TTC549 (cell line): ENCODE data around the gene CYP2A13.
"Not testable (repeated sequence)": the region's sequence is repeated elsewhere in the genome, so short reads cannot be mapped to it uniquely, and the experiment has no call there.

Source experiments
- FAIRE-seq: peaks from 2 replicates; lab custom pipeline; 2012; peaks lifted over from hg19 to GRCh38; lab: Jason Lieb, UNC

Gene CYP2A13, protein sequence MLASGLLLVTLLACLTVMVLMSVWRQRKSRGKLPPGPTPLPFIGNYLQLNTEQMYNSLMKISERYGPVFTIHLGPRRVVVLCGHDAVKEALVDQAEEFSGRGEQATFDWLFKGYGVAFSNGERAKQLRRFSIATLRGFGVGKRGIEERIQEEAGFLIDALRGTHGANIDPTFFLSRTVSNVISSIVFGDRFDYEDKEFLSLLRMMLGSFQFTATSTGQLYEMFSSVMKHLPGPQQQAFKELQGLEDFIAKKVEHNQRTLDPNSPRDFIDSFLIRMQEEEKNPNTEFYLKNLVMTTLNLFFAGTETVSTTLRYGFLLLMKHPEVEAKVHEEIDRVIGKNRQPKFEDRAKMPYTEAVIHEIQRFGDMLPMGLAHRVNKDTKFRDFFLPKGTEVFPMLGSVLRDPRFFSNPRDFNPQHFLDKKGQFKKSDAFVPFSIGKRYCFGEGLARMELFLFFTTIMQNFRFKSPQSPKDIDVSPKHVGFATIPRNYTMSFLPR

DNA sequence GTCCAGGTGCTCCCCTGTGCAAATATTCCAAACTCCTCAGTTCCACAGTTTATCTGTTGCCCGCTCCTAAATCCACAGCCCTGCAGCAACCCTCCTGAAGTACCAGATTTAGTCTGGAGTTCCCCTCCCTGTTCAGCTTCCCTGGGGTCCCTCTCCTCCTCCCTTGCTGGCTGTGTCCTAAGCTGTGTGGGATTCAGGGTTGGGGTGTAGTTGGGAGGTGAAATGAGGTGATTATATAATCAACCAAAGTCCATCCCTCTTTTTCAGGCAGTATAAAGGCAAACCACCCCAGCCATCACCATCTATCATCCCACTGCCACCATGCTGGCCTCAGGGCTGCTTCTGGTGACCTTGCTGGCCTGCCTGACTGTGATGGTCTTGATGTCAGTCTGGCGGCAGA lies at the start of gene CYP2A13:
TSS of gene CYP2A13 (plus strand) at position 301 of the 400 bp plus-strand sequence. CDS start at position 322, 21 bp downstream.
- FAIRE-seq, result no peak

DNA sequence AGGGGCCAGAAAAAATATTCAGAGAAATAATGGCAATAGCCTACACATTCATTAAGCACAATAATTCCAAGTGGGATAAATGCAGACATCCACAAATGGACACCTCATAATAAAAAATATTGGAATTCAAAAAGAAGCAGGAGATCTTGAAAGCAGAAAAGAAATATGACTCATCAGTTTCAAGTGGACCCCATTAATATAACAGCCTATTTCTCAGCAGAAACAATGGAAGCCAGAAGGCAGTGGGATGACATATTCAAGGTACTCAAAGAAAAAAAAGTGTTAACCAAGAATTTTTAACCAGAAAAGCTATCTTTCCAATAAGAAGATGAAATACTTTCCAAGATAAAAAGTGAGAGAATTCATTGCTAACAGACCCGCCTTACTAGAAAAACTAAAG lies 48.4 kb upstream of the CYP2A13 start:
- FAIRE-seq, result no peak

DNA sequence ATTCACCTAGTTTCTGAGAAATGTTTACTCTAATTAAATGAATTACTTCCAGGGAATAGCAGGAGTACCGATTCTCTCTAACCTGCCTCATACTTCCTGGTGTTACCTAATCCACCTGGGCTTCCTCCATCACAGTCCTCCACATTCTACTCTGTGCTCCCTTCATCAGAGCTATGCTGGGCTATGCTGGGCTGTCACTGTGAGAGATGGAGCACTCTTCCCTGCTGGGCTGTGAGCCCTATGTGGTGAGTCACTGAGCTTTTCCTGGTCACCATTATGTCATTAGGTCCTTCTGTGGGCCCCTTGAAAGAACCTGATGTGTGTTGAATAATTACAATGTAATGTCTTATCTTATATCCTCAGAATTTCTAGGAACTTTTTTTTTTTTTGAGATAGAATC lies 43.2 kb upstream of the CYP2A13 start:
- not testable (repeated sequence) for FAIRE-seq

DNA sequence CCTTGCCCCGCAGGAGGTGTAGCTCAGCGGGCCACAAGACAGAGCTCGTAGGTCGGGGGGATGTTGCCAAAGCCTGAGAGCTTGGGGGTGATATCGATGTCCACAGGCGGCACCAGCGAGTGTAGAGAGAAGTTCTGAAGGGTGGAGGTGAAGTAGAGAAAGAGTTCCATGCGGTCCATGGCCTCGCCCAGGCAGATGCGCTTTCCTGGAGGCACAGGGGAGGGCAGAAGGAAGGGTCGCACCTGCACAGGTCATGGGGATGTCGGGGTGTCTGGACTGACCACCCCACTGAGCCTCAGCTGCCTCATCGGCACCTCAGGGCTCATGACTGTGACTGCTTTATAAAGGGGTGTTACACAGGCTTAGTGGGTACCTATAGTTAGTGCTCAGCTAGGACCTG lies 37.8 kb upstream of the CYP2A13 start:
- no peak for FAIRE-seq

DNA sequence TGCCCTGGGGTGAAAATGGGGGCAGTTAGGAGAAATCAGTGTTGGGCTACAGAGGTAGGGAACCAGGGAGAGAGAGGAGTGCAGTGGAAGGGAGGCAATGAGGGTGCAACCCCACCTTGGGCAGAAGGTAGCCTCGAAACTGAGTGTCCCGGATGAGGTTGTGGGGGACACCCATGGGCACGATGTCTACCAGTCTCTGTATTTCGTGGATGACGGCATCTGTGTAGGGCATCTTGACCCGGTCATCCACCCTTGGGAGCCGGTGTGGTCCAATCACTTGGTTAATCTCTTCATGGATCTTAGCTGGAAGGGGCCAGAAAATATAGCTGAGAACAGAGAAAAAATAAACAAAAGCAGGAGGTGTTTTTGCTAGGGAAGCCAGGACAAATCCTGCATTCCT lies 36.1 kb upstream of the CYP2A13 start:
- FAIRE-seq, result not testable (repeated sequence)

DNA sequence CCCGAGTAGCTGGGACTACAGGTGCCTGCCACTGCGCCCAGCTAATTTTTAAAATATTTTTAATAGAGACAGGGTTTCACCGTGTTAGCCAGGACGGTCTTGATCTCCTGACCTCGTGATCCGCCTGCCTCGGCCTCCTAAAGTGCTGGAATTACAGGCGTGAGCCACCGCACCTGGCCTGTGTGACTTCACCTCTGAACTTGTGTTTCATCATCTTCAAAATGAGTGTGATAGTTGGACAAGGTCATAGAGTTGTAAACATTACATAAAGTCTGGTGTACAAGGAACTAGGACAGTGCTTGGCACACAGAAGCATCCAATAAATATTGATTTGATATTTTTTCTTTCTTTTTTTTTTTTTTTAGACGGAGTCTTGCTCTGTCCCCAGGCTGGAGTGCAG lies 34.9 kb upstream of the CYP2A13 start:
- not testable (repeated sequence) for FAIRE-seq

DNA sequence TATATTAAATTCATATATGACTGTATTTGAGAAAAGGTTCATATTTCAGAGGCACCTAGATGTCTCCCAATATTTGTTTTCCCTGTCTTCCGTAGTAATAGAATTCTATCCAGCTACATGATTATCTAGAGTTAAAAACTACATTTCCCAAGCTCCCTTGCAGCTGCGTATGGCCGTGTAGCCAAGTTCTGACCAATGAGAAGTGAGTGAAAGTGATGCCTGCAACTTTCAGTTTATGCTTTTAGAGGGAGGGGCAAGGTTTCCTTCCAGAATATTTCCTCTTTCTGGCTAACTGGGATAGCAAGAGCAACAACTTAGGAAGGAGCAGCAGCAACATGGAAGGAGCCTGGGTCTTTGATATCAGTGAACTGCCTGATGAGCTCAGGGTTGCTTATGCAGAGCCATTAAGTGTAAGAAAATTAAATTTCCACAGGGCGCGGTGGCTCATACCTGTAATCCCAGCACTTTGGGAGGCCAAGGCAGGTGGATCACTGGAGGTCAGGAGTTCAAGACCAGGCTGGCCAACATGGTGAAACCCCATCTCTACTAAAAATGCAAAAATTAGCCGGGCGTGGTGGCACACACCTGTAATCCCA lies 23.2 kb upstream of the CYP2A13 start:
- FAIRE-seq, result peak; percentile 68

DNA sequence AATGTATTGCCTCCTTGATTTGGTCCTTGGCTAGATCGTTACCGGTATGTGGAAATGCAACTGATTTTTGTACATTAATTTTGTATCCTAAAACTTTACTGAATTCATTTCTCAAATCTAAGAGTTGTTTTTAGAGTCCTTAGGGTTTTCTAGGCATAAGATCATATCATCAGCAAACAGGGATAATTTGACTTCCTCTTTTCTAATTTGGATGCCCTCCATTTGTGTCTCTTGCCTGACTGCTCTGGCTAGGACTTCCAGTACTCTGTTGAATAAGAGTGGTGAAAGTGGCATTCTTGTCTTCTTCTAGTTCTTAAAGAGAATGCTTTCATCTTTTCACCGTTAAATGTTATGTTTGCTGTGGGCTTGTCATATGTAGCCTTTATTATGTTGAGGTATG lies 12.0 kb upstream of the CYP2A13 start:
- FAIRE-seq, result no peak

DNA sequence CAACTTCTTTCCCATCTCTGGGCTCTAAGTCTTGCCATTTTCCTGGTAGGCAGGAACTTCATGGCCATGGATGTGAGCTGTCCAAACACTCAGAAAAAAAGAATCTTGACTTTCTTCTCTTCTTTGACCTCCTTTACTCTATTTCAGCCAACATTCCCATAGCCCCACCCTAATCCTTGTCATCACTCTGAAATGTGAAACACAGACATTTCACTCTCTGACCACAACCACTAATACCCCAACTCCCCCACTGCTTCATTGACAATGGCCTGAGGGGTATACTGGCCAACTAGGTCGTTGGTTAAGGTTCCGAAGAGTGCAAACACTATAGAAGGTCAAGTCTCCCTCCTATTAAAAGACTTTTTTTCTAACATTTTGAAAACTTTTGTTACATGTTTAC lies 4.7 kb upstream of the CYP2A13 start:
- no peak for FAIRE-seq

DNA sequence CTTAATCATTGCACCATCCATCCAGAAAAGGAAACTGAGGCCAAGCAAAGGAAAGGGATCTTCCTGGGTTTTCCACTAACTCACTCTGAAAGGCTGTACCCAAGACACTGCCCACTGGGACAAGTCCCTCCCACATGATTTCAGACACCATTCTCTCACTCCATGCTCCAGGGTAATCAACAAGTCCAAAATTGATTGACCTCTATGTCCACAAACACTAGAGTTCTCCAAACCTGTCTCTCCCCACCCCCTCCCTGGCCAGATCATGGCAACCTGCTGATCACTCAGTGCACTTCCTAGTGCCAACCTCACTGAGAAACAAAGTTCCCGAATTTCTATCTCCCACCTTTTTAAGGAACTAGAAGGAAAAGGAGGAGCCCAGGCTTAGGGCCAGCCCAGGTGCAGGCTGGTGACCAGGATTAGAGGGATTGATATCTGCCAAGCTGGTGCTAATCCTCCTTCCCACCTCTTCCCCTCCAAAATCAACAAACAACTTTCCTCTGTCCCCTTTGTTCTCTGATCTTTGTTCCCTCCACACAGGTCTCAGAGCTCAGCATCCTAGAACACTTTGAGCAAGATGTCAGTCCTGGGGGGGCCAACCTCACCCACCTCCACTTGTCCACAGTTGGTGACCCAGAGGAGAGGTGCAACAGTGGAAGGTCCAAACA lies 2.4 kb upstream of the CYP2A13 start:
- no peak for FAIRE-seq

DNA sequence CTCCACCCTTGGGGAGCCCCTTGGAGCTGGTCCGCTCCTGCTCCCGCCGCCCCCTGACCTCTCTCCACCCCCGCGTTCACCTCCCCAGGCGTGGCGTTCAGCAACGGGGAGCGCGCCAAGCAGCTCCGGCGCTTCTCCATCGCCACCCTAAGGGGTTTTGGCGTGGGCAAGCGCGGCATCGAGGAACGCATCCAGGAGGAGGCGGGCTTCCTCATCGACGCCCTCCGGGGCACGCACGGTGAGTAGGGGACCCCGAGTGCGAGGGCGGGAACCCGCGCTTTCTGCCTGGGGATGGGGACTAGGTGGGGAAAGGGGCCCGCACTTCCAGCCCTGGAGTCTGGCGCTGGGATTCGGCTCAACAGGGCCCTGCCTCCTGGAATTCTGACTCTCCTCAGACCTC lies 1.7 kb downstream of the CYP2A13 start:
- no peak for FAIRE-seq

DNA sequence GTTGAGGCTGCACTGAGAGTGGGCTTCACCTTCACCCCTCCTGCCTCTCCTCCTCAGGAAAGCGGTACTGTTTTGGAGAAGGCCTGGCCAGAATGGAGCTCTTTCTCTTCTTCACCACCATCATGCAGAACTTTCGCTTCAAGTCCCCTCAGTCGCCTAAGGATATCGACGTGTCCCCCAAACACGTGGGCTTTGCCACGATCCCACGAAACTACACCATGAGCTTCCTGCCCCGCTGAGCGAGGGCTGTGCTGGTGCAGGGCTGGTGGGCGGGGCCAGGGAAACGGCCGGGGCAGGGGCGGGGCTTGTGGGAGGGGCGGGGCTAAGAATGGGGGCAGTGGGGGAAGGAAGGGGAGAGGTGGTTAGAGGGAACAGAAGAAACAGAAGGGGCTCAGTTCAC lies 7.5 kb downstream of the CYP2A13 start:
- FAIRE-seq, result no peak

DNA sequence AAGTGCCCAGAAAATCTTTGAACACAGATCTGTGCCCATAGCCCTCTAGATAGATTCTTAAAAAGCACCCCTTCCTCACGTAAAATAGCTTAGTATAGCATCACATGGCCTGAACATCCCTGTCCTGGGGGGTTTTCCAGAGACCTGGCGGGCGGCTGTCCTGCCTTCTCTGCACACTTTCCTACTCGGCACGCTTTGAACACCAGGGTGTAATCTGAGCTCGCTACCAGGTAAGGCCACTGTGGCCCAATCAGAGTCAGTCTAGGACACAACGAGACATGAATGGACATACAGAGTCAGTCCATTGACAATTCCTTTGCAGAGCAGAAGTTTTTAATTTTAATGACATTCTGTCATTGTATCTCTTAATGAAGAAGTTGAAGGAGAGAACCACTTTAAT lies 8.1 kb downstream of the CYP2A13 start:
- no peak for FAIRE-seq

DNA sequence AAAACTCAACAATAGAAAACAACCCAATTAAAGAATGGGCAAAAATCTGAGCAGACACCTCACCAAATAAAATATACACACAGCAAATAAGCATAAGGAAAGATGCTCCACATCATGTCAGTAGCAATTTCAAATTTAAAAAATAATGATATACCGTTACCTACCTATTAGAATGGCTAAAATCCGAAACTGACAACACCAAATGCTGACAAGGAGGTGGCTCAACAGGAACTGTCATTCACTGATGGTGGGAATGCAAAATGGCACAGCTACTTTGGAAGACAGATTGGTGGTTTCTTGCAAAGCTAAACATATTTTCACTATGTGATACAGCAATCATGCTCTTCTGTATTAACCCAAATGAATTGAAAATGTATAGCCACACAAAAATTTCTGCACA lies 9.1 kb downstream of the CYP2A13 start:
- no peak for FAIRE-seq

DNA sequence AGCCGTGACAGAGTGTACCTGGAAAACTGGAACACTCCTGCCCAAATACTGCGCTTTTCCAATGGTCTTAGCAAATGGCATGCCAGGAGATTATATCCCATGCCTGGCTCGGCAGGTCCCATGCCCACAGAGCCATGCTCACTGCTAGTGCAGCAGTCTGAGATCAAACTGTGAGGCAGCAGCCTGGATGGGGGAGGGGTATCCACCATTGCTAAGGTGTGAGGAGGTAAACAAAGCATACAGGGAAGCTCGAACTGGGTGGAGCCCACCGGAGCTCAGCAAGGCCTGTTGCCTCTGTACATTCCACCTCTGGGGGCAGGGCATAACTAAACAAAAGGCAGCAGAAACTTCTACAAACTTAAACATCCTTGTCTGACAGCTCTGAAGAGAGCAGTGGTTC lies 10.5 kb downstream of the CYP2A13 start:
- no peak for FAIRE-seq

DNA sequence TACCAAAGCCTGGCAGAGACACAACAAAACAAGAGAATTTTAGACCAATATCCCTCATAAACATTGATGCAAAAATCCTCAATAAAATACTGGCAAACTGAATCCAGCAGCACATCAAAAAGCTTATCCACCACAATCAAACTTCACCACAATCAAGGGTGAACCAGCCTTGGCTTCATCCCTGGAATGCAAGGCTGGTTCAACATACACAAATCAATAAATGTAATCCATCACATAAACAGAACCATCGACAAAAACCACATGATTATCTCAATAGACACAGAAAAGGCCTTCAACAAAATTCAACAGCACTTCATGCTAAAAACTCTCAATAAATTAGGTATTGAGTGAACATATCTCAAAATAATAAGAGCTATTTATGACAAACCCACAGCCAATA lies 14.0 kb downstream of the CYP2A13 start:
- not testable (repeated sequence) for FAIRE-seq

DNA sequence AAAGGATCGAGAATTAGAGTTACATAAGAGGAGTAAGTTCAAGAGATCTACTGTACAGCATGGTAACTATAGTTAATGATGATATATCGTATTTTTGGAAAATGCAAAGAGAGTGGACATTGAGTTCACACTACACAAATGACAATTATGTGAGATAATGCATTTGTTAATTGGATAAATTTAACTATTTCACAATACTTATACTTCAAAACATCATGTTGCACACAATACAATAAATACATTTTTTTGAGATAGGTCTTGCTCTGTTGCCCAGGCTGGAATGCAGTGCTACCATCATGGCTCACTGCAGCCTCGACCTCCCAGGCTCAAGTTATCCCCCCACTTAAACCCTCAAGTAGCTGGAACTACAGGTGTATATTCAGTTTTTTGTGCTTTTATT lies 17.9 kb downstream of the CYP2A13 start:
- no peak for FAIRE-seq

DNA sequence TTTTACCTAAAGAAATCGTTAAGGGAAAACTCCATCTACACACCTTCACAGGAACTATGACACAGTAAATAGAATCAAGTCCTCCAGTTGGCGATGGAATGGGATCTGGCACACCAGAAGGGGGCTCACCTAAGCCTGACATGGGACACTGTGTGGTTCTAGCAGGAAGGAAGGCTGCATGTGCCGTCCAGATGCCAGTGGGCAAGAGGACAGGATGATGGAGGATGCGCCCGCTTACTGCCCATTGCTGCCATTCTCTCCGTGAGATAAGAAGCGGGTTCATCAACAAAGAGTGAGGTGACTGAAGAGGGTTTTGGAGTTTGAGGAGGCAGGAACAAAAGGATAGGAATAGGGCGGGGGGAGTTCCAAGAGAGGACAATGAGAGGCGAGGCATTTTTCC lies 23.0 kb downstream of the CYP2A13 start:
- no peak for FAIRE-seq

DNA sequence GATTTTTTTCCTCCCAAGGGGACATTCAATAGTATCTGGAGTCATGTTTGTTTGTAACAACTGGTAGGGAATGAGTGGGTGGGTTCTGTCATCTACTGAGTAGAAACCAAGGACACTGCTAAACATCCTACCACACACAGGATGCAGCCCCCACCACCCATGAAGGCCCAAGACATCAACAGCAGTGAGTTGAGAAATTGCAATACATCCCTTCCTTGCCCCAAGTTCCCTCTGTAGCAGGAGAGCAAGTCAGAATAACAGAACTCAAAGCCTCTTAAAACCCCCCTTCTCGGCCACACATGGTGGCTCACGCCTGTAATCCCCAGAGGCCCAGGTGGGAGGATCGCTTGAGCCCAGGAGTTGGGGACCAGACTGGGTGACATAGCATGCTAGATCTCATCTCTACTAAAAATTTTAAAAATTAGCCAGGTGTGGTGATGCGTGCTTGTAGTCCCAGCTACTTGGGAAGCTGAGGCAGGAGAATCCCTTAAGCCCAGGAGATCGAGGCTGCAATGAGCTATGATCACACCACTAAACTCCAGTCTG lies 23.6 kb downstream of the CYP2A13 start:
- no peak for FAIRE-seq

DNA sequence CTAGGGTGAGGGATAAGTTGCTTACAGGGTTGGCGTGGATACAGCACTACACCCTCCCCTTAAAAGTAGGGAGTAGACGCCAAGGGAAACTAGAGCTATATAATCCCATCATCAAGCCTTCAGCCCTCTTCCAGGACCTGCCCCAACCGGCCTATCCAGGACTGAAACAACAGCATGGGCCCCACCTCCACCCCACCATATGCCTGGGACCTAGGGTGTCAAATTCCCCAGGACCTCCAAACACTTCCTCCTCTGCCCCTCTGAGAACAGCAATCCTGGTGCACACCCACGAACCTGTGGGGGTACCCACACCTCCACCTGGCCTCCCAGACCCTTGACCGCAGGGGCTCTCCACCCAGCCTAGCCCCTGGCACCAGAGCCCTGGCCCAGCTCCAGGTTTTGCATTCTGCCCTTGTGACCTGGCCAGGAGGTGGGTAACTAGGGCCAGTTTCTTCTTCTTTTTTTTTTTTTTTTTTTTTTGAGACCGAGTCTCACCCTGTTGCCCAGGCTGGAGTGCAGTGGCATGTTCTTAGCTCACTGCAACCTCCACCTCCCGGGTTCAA lies 24.6 kb downstream of the CYP2A13 start:
- no peak for FAIRE-seq

DNA sequence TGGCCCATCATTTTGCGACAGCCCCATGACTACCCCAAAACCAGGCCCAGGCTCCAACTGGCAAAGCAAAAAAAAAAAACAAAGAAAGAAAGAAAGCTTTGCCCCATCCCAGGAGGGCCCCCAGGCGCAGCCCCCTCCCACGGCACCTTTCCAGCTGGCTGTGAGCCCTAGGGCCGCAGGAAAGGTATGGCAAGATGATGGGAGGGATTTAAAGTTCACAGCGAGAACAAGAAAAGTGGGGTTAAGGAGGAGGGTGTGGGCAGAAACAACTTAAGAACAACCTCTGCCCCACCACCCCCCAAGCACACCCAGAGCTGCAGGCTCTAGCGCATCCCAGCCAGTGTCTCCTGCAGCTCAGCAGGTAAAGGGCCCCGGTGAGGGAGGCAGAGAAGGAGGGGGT lies 25.9 kb downstream of the CYP2A13 start, which contains the start of gene CYP2F1:
TSS of gene CYP2F1 (plus strand) at position 301 of the 400 bp plus-strand sequence. CDS start 1,757 bp downstream, outside the sequence.
- no peak for FAIRE-seq

DNA sequence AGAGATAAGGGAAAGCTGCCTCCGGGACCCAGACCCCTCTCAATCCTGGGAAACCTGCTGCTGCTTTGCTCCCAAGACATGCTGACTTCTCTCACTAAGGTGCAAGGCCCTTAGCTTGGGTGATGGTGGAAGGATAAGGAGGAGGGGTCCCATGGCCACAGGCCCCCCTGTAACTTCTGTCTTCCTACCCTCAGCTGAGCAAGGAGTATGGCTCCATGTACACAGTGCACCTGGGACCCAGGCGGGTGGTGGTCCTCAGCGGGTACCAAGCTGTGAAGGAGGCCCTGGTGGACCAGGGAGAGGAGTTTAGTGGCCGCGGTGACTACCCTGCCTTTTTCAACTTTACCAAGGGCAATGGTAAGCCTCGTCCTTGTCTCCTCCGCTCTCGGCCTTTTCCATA lies 28.0 kb downstream of the CYP2A13 start:
- no peak for FAIRE-seq
